Esophagus squamous epithelium (tissue), 4 donors: ENCODE measurements around the gene KLHL40.

Experiments used
- POLR2A ChIP-seq, 4 donors: fragments of 450-650 bp; IDR thresholded peaks; one replicate each; pipeline ENCODE4 v1.6.1; 2017; ENCODE audit warnings: antibody characterized with exemption in 4 of 4, mild to moderate bottlenecking in 4 of 4, moderate library complexity in 3 of 4
- TF ChIP-seq, protein P1 (sequence below), 6 experiments: fragments of 450-650 bp in 4 of 6; fragments of 200-600 bp in 2 of 6; sonication (generic) in 2 of 6; IDR thresholded peaks; one replicate each; pipeline ENCODE4 v1.5.1; 2016 to 2019; ENCODE audit warnings: antibody characterized with exemption in 6 of 6, mild to moderate bottlenecking in 4 of 6, moderate library complexity in 4 of 6

DNA sequence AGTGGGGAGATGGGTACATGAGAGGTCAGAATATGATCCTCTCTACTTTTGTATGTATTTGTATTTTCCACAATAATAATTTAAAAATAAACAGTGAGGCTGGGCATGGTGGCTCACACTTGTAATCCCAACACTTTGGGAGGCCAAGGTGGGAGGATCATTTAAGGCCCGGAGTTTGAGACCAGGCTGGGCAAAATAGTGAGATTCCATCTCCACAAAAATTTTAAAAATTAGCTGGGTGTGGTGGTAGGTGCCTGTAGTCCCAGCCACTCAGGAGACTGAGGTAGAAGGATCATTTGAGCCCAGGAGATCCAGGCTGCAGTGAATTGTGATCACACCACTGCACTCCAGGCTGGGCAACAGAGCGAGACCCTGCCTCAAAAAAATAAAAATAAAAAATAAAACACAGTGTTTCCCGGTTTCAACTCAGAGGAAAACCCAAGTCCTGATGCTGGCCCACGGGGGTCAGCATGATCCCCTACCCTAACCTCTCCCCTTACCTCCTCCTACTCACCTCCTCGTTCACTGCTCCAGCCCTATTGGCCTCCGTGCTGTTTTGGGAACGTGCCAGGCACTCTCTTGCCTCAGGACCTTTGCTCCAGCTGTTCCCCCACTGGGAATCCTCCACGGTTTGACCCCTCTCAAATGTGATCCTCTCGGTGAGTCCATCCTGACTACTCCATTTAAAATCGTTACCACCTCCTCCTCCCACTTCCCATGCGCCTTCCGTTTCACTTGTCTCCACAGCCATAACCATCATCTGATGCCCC, 2.9 kb upstream of the KLHL40 start:
- TF ChIP-seq, protein P1, sequence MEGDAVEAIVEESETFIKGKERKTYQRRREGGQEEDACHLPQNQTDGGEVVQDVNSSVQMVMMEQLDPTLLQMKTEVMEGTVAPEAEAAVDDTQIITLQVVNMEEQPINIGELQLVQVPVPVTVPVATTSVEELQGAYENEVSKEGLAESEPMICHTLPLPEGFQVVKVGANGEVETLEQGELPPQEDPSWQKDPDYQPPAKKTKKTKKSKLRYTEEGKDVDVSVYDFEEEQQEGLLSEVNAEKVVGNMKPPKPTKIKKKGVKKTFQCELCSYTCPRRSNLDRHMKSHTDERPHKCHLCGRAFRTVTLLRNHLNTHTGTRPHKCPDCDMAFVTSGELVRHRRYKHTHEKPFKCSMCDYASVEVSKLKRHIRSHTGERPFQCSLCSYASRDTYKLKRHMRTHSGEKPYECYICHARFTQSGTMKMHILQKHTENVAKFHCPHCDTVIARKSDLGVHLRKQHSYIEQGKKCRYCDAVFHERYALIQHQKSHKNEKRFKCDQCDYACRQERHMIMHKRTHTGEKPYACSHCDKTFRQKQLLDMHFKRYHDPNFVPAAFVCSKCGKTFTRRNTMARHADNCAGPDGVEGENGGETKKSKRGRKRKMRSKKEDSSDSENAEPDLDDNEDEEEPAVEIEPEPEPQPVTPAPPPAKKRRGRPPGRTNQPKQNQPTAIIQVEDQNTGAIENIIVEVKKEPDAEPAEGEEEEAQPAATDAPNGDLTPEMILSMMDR (IDR thresholded peaks at IDR 0.05), result no peak
- TF ChIP-seq POLR2A (IDR thresholded peaks at IDR 0.05), result no peak
